ENCODE results near the gene CTSD.

DNA sequence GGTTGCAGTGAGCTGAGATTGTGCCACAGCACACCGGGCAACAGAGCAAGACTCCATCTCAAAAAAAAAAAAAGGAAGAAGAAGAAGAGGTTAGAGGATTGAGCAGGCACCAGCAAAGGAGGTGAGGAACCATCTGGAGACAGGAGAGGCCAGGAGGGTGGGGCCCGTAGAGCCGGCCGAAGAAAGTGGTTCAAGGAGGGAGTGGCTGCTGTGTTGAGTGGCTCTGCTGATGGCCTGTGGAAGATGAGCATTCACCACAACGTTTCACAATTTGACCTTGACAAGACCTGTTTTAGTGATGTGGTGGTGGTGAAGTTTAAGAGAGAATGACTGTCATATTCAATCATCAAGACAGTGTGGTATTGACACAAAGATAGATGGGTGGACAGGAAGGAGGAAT, 6.8 kb upstream of the CTSD start:
- TF ChIP-seq, protein P1, sequence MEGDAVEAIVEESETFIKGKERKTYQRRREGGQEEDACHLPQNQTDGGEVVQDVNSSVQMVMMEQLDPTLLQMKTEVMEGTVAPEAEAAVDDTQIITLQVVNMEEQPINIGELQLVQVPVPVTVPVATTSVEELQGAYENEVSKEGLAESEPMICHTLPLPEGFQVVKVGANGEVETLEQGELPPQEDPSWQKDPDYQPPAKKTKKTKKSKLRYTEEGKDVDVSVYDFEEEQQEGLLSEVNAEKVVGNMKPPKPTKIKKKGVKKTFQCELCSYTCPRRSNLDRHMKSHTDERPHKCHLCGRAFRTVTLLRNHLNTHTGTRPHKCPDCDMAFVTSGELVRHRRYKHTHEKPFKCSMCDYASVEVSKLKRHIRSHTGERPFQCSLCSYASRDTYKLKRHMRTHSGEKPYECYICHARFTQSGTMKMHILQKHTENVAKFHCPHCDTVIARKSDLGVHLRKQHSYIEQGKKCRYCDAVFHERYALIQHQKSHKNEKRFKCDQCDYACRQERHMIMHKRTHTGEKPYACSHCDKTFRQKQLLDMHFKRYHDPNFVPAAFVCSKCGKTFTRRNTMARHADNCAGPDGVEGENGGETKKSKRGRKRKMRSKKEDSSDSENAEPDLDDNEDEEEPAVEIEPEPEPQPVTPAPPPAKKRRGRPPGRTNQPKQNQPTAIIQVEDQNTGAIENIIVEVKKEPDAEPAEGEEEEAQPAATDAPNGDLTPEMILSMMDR (IDR thresholded peaks at IDR 0.05): no peak
- TF ChIP-seq EP300 (IDR thresholded peaks at IDR 0.05): no peak
- TF ChIP-seq POLR2A (IDR thresholded peaks at IDR 0.05): no peak
